ENCODE data around the gene USP10. TPM values are rescaled to one million over a fixed set of nuclear protein-coding genes. Genes with fewer than 3 reads are reported as not detected.

The USP10 gene
- total and polyA plus RNA-seq, 3 experiments from 2014 or later = 86.1 to 146 (median 143) TPM

DNA sequence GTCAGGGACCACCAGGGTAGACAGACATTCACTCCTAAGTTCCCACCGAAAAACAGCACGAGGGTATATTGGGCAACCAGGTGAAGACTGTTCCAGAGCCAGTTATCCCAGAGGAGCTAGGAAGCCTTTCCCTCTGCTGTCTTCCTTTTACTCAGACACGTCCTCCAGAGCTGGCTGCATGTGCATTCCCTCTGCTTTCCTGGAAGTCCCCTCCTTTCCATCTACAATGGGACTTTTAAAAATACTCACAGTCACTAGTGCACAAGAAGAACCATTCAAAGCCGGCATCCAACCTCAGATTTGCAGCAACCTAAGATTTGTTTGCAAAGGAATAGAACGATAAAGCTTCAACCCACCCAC, 87.4 kb downstream of the USP10 start:
- Histone ChIP-seq H3K4me3 (ENCODE audit: low read length) (no peak overlapping the region), H3K9me3 (ENCODE audit: low read length) (no peaks in the 10 kb centered on the region), H3K27me3 (ENCODE audit: insufficient read depth, low read length, poor library complexity, severe bottlenecking) (no peaks in the 10 kb centered on the region), H3K27ac (ENCODE audit: low read depth, low read length) (no peak overlapping the region), H3K4me1 (ENCODE audit: insufficient read depth, low read length) (no peaks in the 10 kb centered on the region), H3K36me3 (ENCODE audit: insufficient read depth, low read length) (no peaks in the 10 kb centered on the region)
- Mint-ChIP-seq H3K27me3 (no peaks in the 10 kb centered on the region), H3K4me1 (no peaks in the 10 kb centered on the region), H3K9me3 (no peaks in the 10 kb centered on the region), H3K4me3 (no peak overlapping the region), H3K27ac (no peak overlapping the region), H3K36me3 (peaks cover 0 to 9% (median 6%) of the 10 kb centered on the region in 3 donors)
- ChIA-PET POLR2A (no interaction called here), CTCF (no interaction called here)
- DNase-seq = no peak

DNA sequence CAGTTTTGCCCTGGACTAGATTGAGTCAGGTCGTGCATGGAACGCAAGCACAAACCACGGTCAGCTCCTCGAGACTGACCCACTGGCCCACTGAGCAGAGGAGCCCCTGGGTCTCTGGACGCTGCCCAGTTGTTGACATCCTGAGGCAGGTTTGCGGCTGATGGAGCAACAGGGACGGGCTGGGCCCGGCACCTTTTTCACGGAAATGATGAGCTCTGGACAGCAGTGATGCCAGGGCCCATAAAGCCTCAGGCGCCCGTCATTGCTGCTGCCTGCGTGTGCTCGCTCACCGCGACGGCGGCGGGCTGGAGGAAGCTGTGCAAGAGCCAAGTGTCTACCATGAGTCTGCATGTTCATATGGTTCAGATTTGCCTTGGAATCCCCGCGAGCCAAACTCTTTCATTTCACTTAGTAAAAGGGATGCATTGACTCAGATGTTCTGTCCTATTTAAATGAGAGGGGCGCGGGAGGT, 89.2 kb downstream of the USP10 start:
- no peaks in the 10 kb centered on the region for H3K4me1 Mint-ChIP-seq
- no peaks in the 10 kb centered on the region for H3K9me3 Mint-ChIP-seq
- DNase-seq = no peak
- no peaks in the 10 kb centered on the region for H3K27me3 Mint-ChIP-seq
- H3K4me3 ChIP-seq (ENCODE audit: low read length) = no peak overlapping the region
- peaks cover 0 to 7% (median 5%) of the 10 kb centered on the region in 3 donors for H3K36me3 Mint-ChIP-seq
- peak overlapping the region in 1 of 8 donors; percentile 58 for H3K27ac Mint-ChIP-seq
- no peaks in the 10 kb centered on the region for H3K36me3 ChIP-seq (ENCODE audit: insufficient read depth, low read length)
- no peaks in the 10 kb centered on the region for H3K4me1 ChIP-seq (ENCODE audit: insufficient read depth, low read length)
- no peaks in the 10 kb centered on the region for H3K27me3 ChIP-seq (ENCODE audit: insufficient read depth, low read length, poor library complexity, severe bottlenecking)
- no peak overlapping the region for H3K4me3 Mint-ChIP-seq
- no peak overlapping the region for H3K27ac ChIP-seq (ENCODE audit: low read depth, low read length)
- no peaks in the 10 kb centered on the region for H3K9me3 ChIP-seq (ENCODE audit: low read length)
- ChIA-PET POLR2A (no interaction called here), CTCF (no interaction called here)

DNA sequence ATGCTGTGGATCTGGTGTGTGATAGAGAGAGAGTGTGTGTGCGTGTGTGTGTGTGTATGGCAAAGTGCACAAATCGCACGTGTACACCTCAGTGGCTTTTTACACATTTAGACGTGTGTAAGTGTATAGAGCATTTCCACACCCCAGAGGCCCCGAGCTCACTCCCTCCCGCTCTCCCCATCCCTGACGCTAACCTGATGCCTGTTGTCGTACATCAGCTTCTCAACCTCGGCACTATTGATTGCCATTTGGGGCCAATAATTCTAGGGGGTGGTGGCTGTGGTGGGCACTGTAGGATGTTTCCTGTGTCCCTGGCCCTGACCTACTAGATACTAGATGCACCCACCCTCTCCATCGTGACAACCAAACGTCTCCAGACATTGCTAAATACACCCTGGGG, 89.6 kb downstream of the USP10 start:
- peaks cover 0 to 8% (median 6%) of the 10 kb centered on the region in 3 donors for H3K36me3 Mint-ChIP-seq
- no peaks in the 10 kb centered on the region for H3K4me1 Mint-ChIP-seq
- no peaks in the 10 kb centered on the region for H3K36me3 ChIP-seq (ENCODE audit: insufficient read depth, low read length)
- no peak for DNase-seq
- no peaks in the 10 kb centered on the region for H3K27me3 ChIP-seq (ENCODE audit: insufficient read depth, low read length, poor library complexity, severe bottlenecking)
- ChIA-PET CTCF (no interaction called here), POLR2A (no interaction called here)
- H3K4me1 ChIP-seq (ENCODE audit: insufficient read depth, low read length) = no peaks in the 10 kb centered on the region
- no peak overlapping the region for H3K27ac ChIP-seq (ENCODE audit: low read depth, low read length)
- no peak overlapping the region for H3K27ac Mint-ChIP-seq
- H3K4me3 ChIP-seq (ENCODE audit: low read length) = no peak overlapping the region
- no peaks in the 10 kb centered on the region for H3K27me3 Mint-ChIP-seq
- H3K9me3 ChIP-seq (ENCODE audit: low read length) = no peaks in the 10 kb centered on the region
- no peak overlapping the region for H3K4me3 Mint-ChIP-seq
- no peaks in the 10 kb centered on the region for H3K9me3 Mint-ChIP-seq

DNA sequence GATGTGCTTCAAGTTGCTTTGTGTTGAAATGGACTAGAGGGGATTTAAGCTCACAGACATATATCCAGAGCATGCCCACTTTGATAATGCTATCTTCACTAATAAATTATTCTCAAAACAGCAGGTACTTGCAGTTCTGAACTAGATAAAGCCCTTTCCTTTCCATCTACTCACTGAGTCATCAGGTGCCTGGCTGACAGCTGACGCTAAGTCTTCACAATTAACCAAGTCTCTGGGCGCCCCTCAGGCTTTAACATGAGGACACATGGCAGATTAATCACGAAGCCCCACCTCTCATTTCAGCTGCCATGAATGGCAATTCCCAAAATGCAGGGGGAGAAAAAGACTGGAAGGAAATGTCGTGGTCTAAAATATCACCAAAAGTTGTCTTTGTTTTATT, 90.5 kb downstream of the USP10 start:
- Histone ChIP-seq H3K4me1 (ENCODE audit: insufficient read depth, low read length) (no peaks in the 10 kb centered on the region), H3K27ac (ENCODE audit: low read depth, low read length) (no peak overlapping the region), H3K4me3 (ENCODE audit: low read length) (no peak overlapping the region), H3K27me3 (ENCODE audit: insufficient read depth, low read length, poor library complexity, severe bottlenecking) (no peaks in the 10 kb centered on the region), H3K36me3 (ENCODE audit: insufficient read depth, low read length) (no peaks in the 10 kb centered on the region), H3K9me3 (ENCODE audit: low read length) (no peaks in the 10 kb centered on the region)
- DNase-seq = no peak
- no peak overlapping the region for H3K4me3 Mint-ChIP-seq
- no peaks in the 10 kb centered on the region for H3K27me3 Mint-ChIP-seq
- H3K9me3 Mint-ChIP-seq = no peaks in the 10 kb centered on the region
- H3K4me1 Mint-ChIP-seq = no peaks in the 10 kb centered on the region
- ChIA-PET CTCF (no interaction called here), POLR2A (no interaction called here)
- no peak overlapping the region for H3K27ac Mint-ChIP-seq
- H3K36me3 Mint-ChIP-seq = peaks cover 0 to 11% (median 6%) of the 10 kb centered on the region in 3 donors

DNA sequence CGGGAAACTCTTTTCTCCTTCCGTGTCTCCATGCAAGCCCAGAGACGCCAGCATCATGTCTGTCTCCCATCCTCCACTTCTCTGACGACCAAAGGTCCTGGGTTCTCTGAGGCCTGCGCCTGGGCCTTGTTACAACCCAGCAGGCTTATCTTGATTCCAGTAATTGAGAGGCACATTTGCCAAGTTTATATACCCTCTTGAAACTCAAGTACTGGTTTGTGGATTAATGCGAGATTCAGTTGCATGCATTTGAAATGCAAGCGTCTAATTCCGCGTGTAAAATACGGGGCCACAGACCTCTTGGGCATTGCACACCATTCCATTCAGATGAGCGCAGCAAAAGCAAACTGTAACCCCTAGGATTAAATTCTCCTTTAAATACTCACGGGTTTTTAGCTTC, 91.3 kb downstream of the USP10 start:
- no peak overlapping the region for H3K27ac Mint-ChIP-seq
- ChIA-PET CTCF (no interaction called here), POLR2A (no interaction called here)
- Histone ChIP-seq H3K36me3 (ENCODE audit: insufficient read depth, low read length) (no peaks in the 10 kb centered on the region), H3K27me3 (ENCODE audit: insufficient read depth, low read length, poor library complexity, severe bottlenecking) (no peaks in the 10 kb centered on the region), H3K27ac (ENCODE audit: low read depth, low read length) (no peak overlapping the region), H3K9me3 (ENCODE audit: low read length) (no peaks in the 10 kb centered on the region), H3K4me3 (ENCODE audit: low read length) (no peak overlapping the region), H3K4me1 (ENCODE audit: insufficient read depth, low read length) (no peaks in the 10 kb centered on the region)
- H3K36me3 Mint-ChIP-seq = peaks cover 0 to 11% (median 6%) of the 10 kb centered on the region in 3 donors
- H3K4me3 Mint-ChIP-seq = no peak overlapping the region
- H3K9me3 Mint-ChIP-seq = no peaks in the 10 kb centered on the region
- DNase-seq = no peak
- H3K27me3 Mint-ChIP-seq = no peaks in the 10 kb centered on the region
- no peaks in the 10 kb centered on the region for H3K4me1 Mint-ChIP-seq

DNA sequence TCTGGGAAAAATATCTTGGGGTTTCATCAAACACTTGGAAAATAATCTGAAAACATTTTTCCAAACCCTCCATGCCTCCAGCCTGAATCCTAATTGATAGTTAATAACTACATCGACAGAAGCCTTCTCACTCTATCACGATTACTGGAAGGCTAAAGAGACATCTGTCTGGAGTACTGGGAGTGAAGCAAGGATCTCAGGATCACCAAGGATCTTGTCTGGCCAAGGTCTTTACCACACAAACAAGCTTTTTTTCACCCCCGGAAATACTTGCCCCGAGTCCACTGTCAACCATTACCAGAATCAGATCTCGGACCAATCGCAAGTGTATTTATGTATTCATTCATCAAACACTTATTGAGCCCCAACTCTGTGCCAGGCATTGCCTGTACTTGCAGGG, 91.7 kb downstream of the USP10 start:
- Mint-ChIP-seq H3K36me3 (peaks cover 0 to 13% (median 6%) of the 10 kb centered on the region in 3 donors), H3K4me1 (no peaks in the 10 kb centered on the region)
- H3K9me3 ChIP-seq (ENCODE audit: low read length) = no peaks in the 10 kb centered on the region

DNA sequence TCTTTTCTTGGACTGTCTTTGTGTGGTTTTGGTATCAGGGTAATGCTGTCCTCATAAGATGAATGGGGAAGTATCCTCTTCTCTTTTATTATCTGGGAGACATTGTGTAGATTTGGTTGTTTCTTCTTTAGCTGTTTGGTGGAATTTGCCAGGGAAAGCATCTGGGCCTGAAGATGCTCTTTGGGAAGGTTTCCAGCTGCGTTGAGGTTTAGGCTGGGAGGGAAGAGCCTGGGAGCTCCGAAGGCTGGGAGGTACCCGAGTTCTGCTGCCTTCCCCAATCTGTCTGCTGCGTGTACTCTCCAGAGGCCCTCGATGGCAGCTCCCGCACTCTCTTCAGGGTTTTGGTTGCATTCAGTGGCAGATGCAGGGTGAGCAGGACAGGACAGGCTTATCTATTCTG, 94.4 kb downstream of the USP10 start:
- Histone ChIP-seq H3K4me3 (ENCODE audit: low read length) (no peak overlapping the region), H3K27me3 (ENCODE audit: insufficient read depth, low read length, poor library complexity, severe bottlenecking) (no peaks in the 10 kb centered on the region), H3K27ac (ENCODE audit: low read depth, low read length) (no peak overlapping the region), H3K9me3 (ENCODE audit: low read length) (no peaks in the 10 kb centered on the region), H3K4me1 (ENCODE audit: insufficient read depth, low read length) (no peaks in the 10 kb centered on the region), H3K36me3 (ENCODE audit: insufficient read depth, low read length) (no peaks in the 10 kb centered on the region)
- peaks cover 0 to 11% (median 6%) of the 10 kb centered on the region in 3 donors for H3K36me3 Mint-ChIP-seq
- H3K4me3 Mint-ChIP-seq = no peak overlapping the region
- ChIA-PET POLR2A (no interaction called here), CTCF (interaction anchor here (0.7 kb wide), 1 partner anchor 21 kb away, joined by 3 read pairs; no protein-coding TSS in a partner anchor)
- no peak overlapping the region for H3K27ac Mint-ChIP-seq
- H3K9me3 Mint-ChIP-seq = no peaks in the 10 kb centered on the region
- peaks cover 0 to 3% of the 10 kb centered on the region in 2 donors for H3K27me3 Mint-ChIP-seq
- no peaks in the 10 kb centered on the region for H3K4me1 Mint-ChIP-seq
- no peak for DNase-seq

More for the DNA sequence above, 91.7 kb downstream of the USP10 start:
- H3K4me3 Mint-ChIP-seq = no peak overlapping the region
- no peak for DNase-seq
- H3K27me3 Mint-ChIP-seq = no peaks in the 10 kb centered on the region
- ChIA-PET POLR2A (no interaction called here), CTCF (no interaction called here)
- H3K27ac Mint-ChIP-seq = peak overlapping the region in 1 of 8 donors; percentile 45
- H3K9me3 Mint-ChIP-seq = no peaks in the 10 kb centered on the region
- Histone ChIP-seq H3K4me3 (ENCODE audit: low read length) (no peak overlapping the region), H3K36me3 (ENCODE audit: insufficient read depth, low read length) (no peaks in the 10 kb centered on the region), H3K4me1 (ENCODE audit: insufficient read depth, low read length) (no peaks in the 10 kb centered on the region), H3K27ac (ENCODE audit: low read depth, low read length) (no peak overlapping the region), H3K27me3 (ENCODE audit: insufficient read depth, low read length, poor library complexity, severe bottlenecking) (no peaks in the 10 kb centered on the region)

DNA sequence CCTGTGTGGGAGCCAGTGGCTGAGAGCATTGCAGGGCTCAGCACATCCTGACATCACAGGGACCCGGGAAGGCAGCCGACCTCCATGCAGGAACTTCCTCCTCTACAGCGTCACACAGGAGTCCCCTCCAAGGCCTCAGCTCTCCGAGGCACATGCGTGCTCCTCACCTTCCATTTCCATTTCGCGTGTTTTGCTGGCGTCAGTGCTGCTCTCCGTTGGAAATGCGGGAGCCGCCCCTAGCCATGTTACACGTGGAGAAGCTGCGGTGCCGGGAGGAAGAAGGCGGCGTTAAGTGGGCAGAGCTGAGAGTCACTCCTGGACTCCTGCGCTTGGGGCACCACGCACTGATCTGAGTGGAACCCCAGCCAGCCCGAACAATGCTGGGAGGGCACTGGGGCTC, 94.8 kb downstream of the USP10 start:
- H3K27ac Mint-ChIP-seq = no peak overlapping the region
- no peak for DNase-seq
- Histone ChIP-seq H3K4me1 (ENCODE audit: insufficient read depth, low read length) (no peaks in the 10 kb centered on the region), H3K36me3 (ENCODE audit: insufficient read depth, low read length) (no peaks in the 10 kb centered on the region), H3K4me3 (ENCODE audit: low read length) (no peak overlapping the region), H3K9me3 (ENCODE audit: low read length) (no peaks in the 10 kb centered on the region), H3K27ac (ENCODE audit: low read depth, low read length) (no peak overlapping the region), H3K27me3 (ENCODE audit: insufficient read depth, low read length, poor library complexity, severe bottlenecking) (no peaks in the 10 kb centered on the region)
- peaks cover 0 to 3% of the 10 kb centered on the region in 2 donors for H3K27me3 Mint-ChIP-seq
- peaks cover 0 to 11% (median 6%) of the 10 kb centered on the region in 3 donors for H3K36me3 Mint-ChIP-seq
- no peaks in the 10 kb centered on the region for H3K4me1 Mint-ChIP-seq
- H3K9me3 Mint-ChIP-seq = no peaks in the 10 kb centered on the region
- ChIA-PET POLR2A (no interaction called here), CTCF (no interaction called here)
- no peak overlapping the region for H3K4me3 Mint-ChIP-seq
